Kidney epithelial cell (primary cell): Measurements from ENCODE around the gene PLCG2. TPM values are rescaled to one million over a fixed set of nuclear protein-coding genes. Genes with fewer than 3 reads are reported as not detected.

Experiments
- DNase-seq: peaks from one replicate; pipeline ENCODE4 v3.0.0-alpha.2; 2010; ENCODE audit warnings: low read depth
- H3K27me3 ChIP-seq: 2 replicates; pipeline ENCODE4 v1.6.0; 2011; ENCODE audit warnings: low read length; ENCODE audit not compliant: control insufficient read depth, insufficient read depth
- H3K36me3 ChIP-seq: 2 replicates; pipeline ENCODE4 v1.5.1; 2011; ENCODE audit warnings: low read length; ENCODE audit not compliant: control insufficient read depth, insufficient read depth
- H3K4me3 ChIP-seq: 2 replicates; pipeline ENCODE4 v1.5.1; 2011; ENCODE audit warnings: low read depth, mild to moderate bottlenecking, control low read depth, low read length
- CTCF ChIP-seq: IDR thresholded peaks from 2 replicates; pipeline ENCODE4 v1.5.1; 2011; ENCODE audit warnings: mild to moderate bottlenecking, moderate library complexity, low read length, control low read depth, inconsistent platforms; ENCODE audit not compliant: insufficient read depth, poor library complexity, severe bottlenecking
- total RNA-seq: library from RNA; depleted of rRNA; stranded (reverse); fragments of >200 nt; gene quantifications from 2 replicates; pipeline ENCODE4 v1.2.3, GENCODE V29; 2015

PLCG2 gene
- total RNA-seq, 1 donor from 2014 or later: 17.3 TPM

DNA sequence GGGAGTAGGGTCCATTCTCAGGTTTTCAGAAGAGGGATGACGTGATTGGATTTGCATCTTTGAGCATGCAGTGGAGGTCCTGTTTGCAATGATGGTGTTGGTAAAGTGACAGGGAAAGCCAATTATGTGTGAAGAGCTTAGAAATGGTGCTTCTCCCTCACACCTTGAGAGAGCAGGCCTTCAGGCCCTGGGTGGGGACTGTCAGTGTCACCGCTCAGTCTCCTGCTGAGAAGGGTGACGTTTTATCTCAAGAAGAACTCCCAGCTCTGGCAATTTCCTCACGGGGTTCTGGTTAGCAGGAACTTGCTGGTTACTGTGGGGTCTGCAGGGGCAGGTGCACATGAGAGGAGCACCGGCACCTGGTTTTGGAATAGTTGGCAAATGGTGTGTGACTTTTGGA, 11.2 kb downstream of the PLCG2 start:
- TF ChIP-seq CTCF: no peak
- H3K36me3 ChIP-seq: no peaks in the 10 kb centered on the region
- H3K27me3 ChIP-seq: no peaks in the 10 kb centered on the region

GRCh38 chr16:81790830-81791435, 11.8 kb downstream of the PLCG2 start:
- Histone ChIP-seq H3K4me3 (no peak overlapping the region), H3K27me3 (no peaks in the 10 kb centered on the region), H3K36me3 (no peaks in the 10 kb centered on the region)
- DNase-seq: no peak
- no peak for TF ChIP-seq CTCF

More for the DNA sequence above, 11.2 kb downstream of the PLCG2 start:
- DNase-seq: no peak
- H3K4me3 ChIP-seq: no peak overlapping the region

- no peaks in the 10 kb centered on the region for H3K27me3 ChIP-seq
- H3K36me3 ChIP-seq: no peaks in the 10 kb centered on the region
- TF ChIP-seq CTCF: no peak
These were observed 13.7 kb downstream of the PLCG2 start for GRCh38 chr16:81792828-81793227.

GRCh38 chr16:81795193-81795592, 16.1 kb downstream of the PLCG2 start:
- TF ChIP-seq CTCF: no peak
- no peak for DNase-seq
- Histone ChIP-seq H3K27me3 (no peaks in the 10 kb centered on the region), H3K36me3 (no peaks in the 10 kb centered on the region), H3K4me3 (no peak overlapping the region)

More at GRCh38 chr16:81792828-81793227, 13.7 kb downstream of the PLCG2 start:
- no peak overlapping the region for H3K4me3 ChIP-seq
- DNase-seq: no peak

DNA sequence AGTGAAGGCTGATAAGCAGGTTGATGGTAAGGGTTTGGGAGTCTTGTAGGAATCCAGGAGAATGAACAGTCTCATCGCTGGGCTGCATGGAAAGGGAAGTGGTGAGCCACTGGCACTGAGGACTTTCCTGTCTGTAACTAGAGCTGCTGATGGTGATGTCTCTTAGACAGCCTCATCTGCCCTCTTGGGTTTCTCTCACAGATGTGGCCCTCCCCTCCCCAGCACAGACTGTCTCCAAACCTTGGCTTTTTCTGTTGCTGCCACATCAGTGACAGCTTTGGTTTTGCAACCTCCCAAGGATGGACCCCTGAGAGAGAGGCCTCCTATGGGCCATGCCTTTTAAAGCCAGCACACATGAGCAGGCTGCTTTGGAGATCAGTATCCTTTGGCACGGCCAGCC, 16.9 kb downstream of the PLCG2 start:
- no peaks in the 10 kb centered on the region for H3K36me3 ChIP-seq
- H3K27me3 ChIP-seq: no peaks in the 10 kb centered on the region
- TF ChIP-seq CTCF: no peak
- no peak overlapping the region for H3K4me3 ChIP-seq
- DNase-seq: no peak

DNA sequence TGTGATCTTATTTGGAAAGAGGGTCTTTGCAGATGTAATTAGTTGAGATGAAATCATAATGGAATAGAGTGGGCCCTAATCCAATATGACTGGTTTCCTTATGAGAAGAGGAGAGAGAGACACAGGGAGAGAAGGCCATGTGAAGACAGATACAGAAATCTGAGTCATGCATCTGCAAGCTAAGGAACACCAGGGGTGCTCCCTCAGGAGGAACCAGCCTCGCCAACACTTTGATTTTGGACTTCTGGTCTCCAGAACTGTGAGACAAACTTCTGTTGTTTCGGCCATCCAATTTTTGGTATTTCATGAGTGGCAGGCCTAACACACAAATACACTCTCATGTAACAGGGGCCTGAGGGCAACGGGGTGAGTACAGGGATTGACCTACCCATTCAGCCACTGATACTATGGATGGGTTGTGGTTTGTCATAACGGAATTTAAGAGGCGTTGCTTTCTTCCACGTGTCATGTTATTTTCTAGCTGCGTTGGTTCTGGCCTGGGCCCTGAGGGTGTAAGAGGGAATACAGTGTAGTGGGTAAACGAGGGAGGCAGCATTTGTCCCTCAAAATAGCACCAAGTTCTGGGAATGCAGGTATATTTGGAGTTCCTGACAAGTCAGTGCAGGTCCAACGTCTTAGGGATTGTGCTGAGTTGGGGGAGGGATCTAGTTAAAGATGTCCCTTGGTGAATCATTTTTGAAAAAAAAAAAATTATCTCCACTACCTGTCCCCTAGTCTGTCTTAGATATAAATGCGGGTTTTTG, 17.7 kb downstream of the PLCG2 start:
- TF ChIP-seq CTCF: no peak
- DNase-seq: no peak
- Histone ChIP-seq H3K27me3 (no peaks in the 10 kb centered on the region), H3K4me3 (no peak overlapping the region), H3K36me3 (no peaks in the 10 kb centered on the region)
